Activated CD4-positive, alpha-beta T cell treated with anti-CD3 and anti-CD28 coated beads, Interleukin-2, amount 10 ng/mL, durations not matched to agents 24 days and 14 days (primary cell): ENCODE measurements around the gene PTGFRN. TPM values are rescaled to one million over a fixed set of nuclear protein-coding genes. Genes with fewer than 3 reads are reported as not detected.

Source experiments
- DNase-seq: peaks from one replicate; pipeline ENCODE4 v3.0.0; 2022
- H3K27ac Mint-ChIP-seq: one replicate; pipeline ENCODE4 v1.8.0; 2022; ENCODE audit warnings: mild to moderate bottlenecking, mixed read lengths
- H3K27me3 Mint-ChIP-seq: one replicate; pipeline ENCODE4 v1.8.0; 2022; ENCODE audit warnings: mixed read lengths
- H3K36me3 Mint-ChIP-seq: one replicate; pipeline ENCODE4 v1.8.0; 2022; ENCODE audit warnings: low read depth, mild to moderate bottlenecking, mixed read lengths
- H3K4me1 Mint-ChIP-seq: one replicate; pipeline ENCODE4 v1.8.0; 2021; ENCODE audit warnings: mixed read lengths
- H3K4me3 Mint-ChIP-seq: one replicate; pipeline ENCODE4 v1.8.0; 2022; ENCODE audit warnings: mild to moderate bottlenecking, moderate library complexity, mixed read lengths
- H3K9me3 Mint-ChIP-seq: one replicate; pipeline ENCODE4 v1.8.0; 2021; ENCODE audit warnings: mixed read lengths
- intact Hi-C: fragments of 100-400 bp; cut with micrococcal nuclease; formaldehyde crosslinking; loops from one replicate; pipeline ENCODE4 v1.15.1; 2023
- total RNA-seq: library from RNA; stranded (reverse); gene quantifications from 2 replicates; pipeline ENCODE4 v1.2.3, GENCODE V29; 2022

PTGFRN gene
- total RNA-seq, 1 donor from 2014 or later, result 35.6 TPM

- Mint-ChIP-seq H3K36me3 (peaks cover 21% of the 10 kb centered on the region), H3K4me1 (peaks cover 33% of the 10 kb centered on the region), H3K9me3 (no peaks in the 10 kb centered on the region), H3K27ac (no peak overlapping the region), H3K4me3 (no peak overlapping the region), H3K27me3 (no peaks in the 10 kb centered on the region)
- DNase-seq, result no peak
- intact Hi-C loops, result no loop called here
Observed at GRCh38 chr1:116947092-116947860, 37.6 kb downstream of the PTGFRN start.

DNA sequence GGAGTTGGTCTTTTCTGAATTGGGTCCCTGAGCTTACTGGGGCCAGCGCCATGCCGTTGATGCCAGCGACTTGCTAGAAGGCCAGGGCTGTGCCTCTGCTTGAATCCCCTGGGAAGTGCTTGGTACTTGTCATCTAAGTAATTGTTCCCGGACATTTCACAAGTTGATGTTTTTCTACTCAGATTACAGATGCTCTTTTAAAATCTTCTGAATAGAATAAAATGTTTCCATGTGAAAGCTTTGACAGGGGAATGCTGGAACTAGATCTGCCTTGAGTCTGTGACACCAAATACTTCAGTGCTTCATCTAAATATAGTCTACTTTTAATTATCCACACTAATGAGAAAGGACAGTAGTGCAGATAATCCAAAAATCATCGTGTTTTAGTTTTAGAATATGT lies 38.3 kb downstream of the PTGFRN start:
- no peak for DNase-seq
- intact Hi-C loops, result no loop called here
- Mint-ChIP-seq H3K9me3 (no peaks in the 10 kb centered on the region), H3K27me3 (no peaks in the 10 kb centered on the region), H3K36me3 (peaks cover 17% of the 10 kb centered on the region), H3K4me3 (no peak overlapping the region), H3K4me1 (peaks cover 25% of the 10 kb centered on the region), H3K27ac (no peak overlapping the region)

- Mint-ChIP-seq H3K36me3 (peaks cover 17% of the 10 kb centered on the region), H3K4me1 (peaks cover 19% of the 10 kb centered on the region), H3K9me3 (no peaks in the 10 kb centered on the region), H3K27ac (no peak overlapping the region), H3K27me3 (no peaks in the 10 kb centered on the region), H3K4me3 (no peak overlapping the region)
- DNase-seq, result no peak
- intact Hi-C loops, result no loop called here
Observed at GRCh38 chr1:116948642-116949041, 38.9 kb downstream of the PTGFRN start.

DNA sequence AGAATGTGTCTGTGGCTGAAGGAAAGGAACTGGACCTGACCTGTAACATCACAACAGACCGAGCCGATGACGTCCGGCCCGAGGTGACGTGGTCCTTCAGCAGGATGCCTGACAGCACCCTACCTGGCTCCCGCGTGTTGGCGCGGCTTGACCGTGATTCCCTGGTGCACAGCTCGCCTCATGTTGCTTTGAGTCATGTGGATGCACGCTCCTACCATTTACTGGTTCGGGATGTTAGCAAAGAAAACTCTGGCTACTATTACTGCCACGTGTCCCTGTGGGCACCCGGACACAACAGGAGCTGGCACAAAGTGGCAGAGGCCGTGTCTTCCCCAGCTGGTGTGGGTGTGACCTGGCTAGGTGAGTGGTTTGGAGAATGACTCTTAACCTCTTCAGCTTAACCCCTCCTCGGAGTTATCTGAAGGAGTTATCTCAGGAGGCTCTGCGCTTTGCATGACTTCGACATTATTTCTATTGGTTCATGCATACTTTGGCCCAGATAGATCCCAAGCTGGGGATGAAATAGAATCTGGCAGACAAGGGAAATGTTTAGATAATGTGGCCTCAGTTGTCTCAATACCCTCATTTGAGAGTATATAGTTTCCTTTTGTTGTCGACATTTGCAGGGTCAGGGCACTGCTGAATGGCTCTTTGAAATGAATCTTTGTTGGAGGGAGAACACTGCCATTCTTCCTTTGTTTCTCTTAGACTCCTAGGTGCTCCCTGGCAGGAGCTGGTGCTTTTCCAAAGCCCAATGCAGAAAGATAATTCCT lies 39.7 kb downstream of the PTGFRN start:
- H3K4me3 Mint-ChIP-seq, result no peak overlapping the region
- H3K9me3 Mint-ChIP-seq, result no peaks in the 10 kb centered on the region
- peaks cover 14% of the 10 kb centered on the region for H3K4me1 Mint-ChIP-seq
- H3K27me3 Mint-ChIP-seq, result no peaks in the 10 kb centered on the region
- H3K36me3 Mint-ChIP-seq, result peaks cover 16% of the 10 kb centered on the region
- H3K27ac Mint-ChIP-seq, result no peak overlapping the region
- intact Hi-C loops, result no loop called here
- DNase-seq, result no peak

GRCh38 chr1:116950517-116951199 lies 40.9 kb downstream of the PTGFRN start:
- no peak overlapping the region for H3K4me3 Mint-ChIP-seq

DNA sequence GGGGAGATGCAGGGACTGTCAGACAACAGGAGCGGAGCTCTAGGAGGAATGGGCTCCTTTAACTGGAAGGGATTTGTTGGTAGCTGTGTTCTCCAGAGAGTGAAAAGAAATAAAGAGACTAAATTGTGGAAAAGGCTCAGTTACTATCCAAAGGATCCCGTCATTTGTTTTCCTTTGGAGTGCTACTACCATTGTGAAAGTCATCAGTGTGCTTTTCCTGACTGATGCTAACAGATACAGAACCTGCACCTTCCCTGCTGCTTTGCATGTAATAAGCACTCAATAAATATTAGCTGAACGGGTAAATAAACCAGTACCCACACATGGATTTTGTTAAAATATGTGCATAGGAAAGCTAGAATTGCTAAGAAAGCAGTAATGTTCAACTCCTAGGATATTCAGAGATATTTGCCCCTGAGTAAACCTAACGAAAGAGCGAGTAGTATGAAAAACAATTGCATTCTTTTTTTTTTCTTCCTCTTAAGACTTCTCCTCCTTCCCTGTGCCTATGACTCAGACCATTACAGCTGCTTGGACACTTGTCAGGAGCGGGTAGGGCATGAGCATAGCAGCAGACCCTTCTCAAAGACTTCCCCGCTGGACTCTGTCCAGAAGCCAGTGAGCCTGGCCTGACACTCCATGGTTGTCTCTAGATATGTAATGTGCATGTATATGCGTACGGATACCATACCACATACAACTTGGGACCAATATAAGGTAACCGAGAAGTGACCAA lies 41.7 kb downstream of the PTGFRN start:
- no peaks in the 10 kb centered on the region for H3K4me1 Mint-ChIP-seq
- H3K27ac Mint-ChIP-seq, result no peak overlapping the region
- H3K4me3 Mint-ChIP-seq, result no peak overlapping the region
- peaks cover 8% of the 10 kb centered on the region for H3K36me3 Mint-ChIP-seq
- no peaks in the 10 kb centered on the region for H3K9me3 Mint-ChIP-seq
- intact Hi-C loops, result no loop called here
- no peak for DNase-seq
- no peaks in the 10 kb centered on the region for H3K27me3 Mint-ChIP-seq

More at GRCh38 chr1:116950517-116951199, 40.9 kb downstream of the PTGFRN start:
- no peak for DNase-seq
- H3K27ac Mint-ChIP-seq, result no peak overlapping the region
- no peaks in the 10 kb centered on the region for H3K9me3 Mint-ChIP-seq
- H3K27me3 Mint-ChIP-seq, result no peaks in the 10 kb centered on the region
- H3K36me3 Mint-ChIP-seq, result peaks cover 11% of the 10 kb centered on the region
- intact Hi-C loops, result no loop called here
- H3K4me1 Mint-ChIP-seq, result peaks cover 5% of the 10 kb centered on the region

GRCh38 chr1:116952738-116953275 lies 43.1 kb downstream of the PTGFRN start:
- Mint-ChIP-seq H3K9me3 (no peaks in the 10 kb centered on the region), H3K4me3 (no peak overlapping the region), H3K27me3 (no peaks in the 10 kb centered on the region), H3K36me3 (peaks cover 8% of the 10 kb centered on the region), H3K4me1 (no peaks in the 10 kb centered on the region), H3K27ac (no peak overlapping the region)
- intact Hi-C loops, result no loop called here
- no peak for DNase-seq

GRCh38 chr1:116954440-116954839 lies 44.7 kb downstream of the PTGFRN start:
- H3K4me3 Mint-ChIP-seq, result no peak overlapping the region
- H3K9me3 Mint-ChIP-seq, result no peaks in the 10 kb centered on the region
- no peaks in the 10 kb centered on the region for H3K4me1 Mint-ChIP-seq
- no peak overlapping the region for H3K27ac Mint-ChIP-seq
- H3K27me3 Mint-ChIP-seq, result no peaks in the 10 kb centered on the region
- DNase-seq, result no peak
- H3K36me3 Mint-ChIP-seq, result peaks cover 8% of the 10 kb centered on the region
- intact Hi-C loops, result no loop called here

- H3K36me3 Mint-ChIP-seq, result peaks cover 3% of the 10 kb centered on the region
- no peak for DNase-seq
- H3K4me3 Mint-ChIP-seq, result no peak overlapping the region
- no peak overlapping the region for H3K27ac Mint-ChIP-seq
- intact Hi-C loops, result no loop called here
- no peaks in the 10 kb centered on the region for H3K27me3 Mint-ChIP-seq
- no peaks in the 10 kb centered on the region for H3K9me3 Mint-ChIP-seq
- no peaks in the 10 kb centered on the region for H3K4me1 Mint-ChIP-seq
Observed at GRCh38 chr1:116956378-116956777, 46.7 kb downstream of the PTGFRN start.

DNA sequence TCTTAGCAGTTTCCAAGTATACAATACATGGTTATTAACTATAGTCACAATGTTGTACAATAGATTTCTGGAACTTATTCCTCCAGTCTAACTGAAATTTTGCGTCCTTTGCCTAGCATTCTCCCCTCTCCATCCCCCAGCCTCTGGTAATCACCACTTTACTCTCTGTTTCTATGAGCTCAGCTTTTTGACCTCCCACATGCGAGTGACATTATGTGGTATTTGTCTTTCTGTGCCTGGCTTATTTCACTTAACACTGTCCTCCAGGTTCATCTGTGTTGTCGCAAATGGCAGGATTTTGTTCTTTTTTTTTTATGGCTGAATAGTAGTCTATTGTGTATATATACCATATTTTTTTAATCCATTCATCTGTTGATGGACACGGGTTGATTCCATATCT lies 47.9 kb downstream of the PTGFRN start:
- intact Hi-C loops, result no loop called here
- peaks cover 2% of the 10 kb centered on the region for H3K36me3 Mint-ChIP-seq

DNA sequence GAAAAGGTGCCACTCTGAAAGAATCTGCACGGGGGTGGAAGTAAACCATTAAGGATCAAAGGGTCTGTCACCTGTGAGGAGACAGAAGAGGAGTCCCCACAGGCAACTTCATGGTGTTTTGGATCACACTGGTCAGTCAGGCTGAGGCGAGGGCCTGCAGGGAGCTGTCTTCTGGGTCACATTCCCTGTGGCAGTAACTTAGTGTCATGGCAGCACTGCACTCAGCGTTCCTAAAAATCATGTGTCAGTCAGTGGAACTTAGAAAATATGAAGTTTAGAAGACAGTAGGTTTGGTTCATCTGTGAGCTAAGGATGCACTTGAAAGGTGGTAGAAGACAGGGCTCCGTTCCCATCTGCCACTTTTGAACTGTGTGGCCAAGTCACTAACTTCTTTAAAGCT lies 48.4 kb downstream of the PTGFRN start:
- H3K36me3 Mint-ChIP-seq, result peaks cover 2% of the 10 kb centered on the region
- intact Hi-C loops, result no loop called here
- H3K4me1 Mint-ChIP-seq, result no peaks in the 10 kb centered on the region
- H3K27ac Mint-ChIP-seq, result no peak overlapping the region
- no peaks in the 10 kb centered on the region for H3K27me3 Mint-ChIP-seq
- no peak for DNase-seq
- no peaks in the 10 kb centered on the region for H3K9me3 Mint-ChIP-seq
- no peak overlapping the region for H3K4me3 Mint-ChIP-seq

More for the DNA sequence above, 47.9 kb downstream of the PTGFRN start:
- H3K4me1 Mint-ChIP-seq, result no peaks in the 10 kb centered on the region
- no peak overlapping the region for H3K27ac Mint-ChIP-seq
- no peak for DNase-seq
- H3K4me3 Mint-ChIP-seq, result no peak overlapping the region
- H3K9me3 Mint-ChIP-seq, result no peaks in the 10 kb centered on the region
- H3K27me3 Mint-ChIP-seq, result no peaks in the 10 kb centered on the region

DNA sequence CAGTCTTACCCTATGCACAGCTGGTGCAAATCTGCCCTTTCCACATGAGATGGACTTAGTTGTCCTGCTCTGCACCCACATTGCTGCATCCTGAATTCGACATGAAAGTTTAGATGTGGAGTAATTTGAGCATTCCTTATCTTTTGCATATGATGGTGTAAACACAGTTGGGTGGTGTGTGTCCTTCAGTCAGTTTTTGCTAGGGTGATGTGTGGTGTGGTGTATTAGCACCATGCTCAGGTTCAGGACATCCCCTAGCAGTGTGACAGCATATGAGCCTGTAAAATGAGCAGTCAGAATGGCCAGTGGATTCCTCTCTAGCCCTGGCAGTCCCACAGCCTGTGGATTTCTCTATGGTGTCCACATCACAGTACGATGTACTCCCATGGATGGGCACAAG lies 49.3 kb downstream of the PTGFRN start:
- no peak for DNase-seq
- H3K9me3 Mint-ChIP-seq, result no peaks in the 10 kb centered on the region
- no peaks in the 10 kb centered on the region for H3K4me1 Mint-ChIP-seq
- H3K27ac Mint-ChIP-seq, result no peak overlapping the region
- no peaks in the 10 kb centered on the region for H3K27me3 Mint-ChIP-seq
- H3K36me3 Mint-ChIP-seq, result peaks cover 2% of the 10 kb centered on the region
- intact Hi-C loops, result no loop called here
- H3K4me3 Mint-ChIP-seq, result no peak overlapping the region

- intact Hi-C loops, result no loop called here
- no peaks in the 10 kb centered on the region for H3K4me1 Mint-ChIP-seq
- peaks cover 4% of the 10 kb centered on the region for H3K36me3 Mint-ChIP-seq
- DNase-seq, result no peak
- no peak overlapping the region for H3K27ac Mint-ChIP-seq
- H3K4me3 Mint-ChIP-seq, result no peak overlapping the region
- no peaks in the 10 kb centered on the region for H3K9me3 Mint-ChIP-seq
- H3K27me3 Mint-ChIP-seq, result no peaks in the 10 kb centered on the region
Observed at GRCh38 chr1:116961606-116962005, 51.9 kb downstream of the PTGFRN start.
